Measurements from ENCODE around the gene INSM1.

Gene INSM1

GRCh38 chr20:20411402-20411801 is 43.5 kb downstream of the INSM1 start:
- TF ChIP-seq CTCF (IDR thresholded peaks at IDR 0.05; ENCODE audit: low read length, missing control alignments), result no peak
- no peak for DNase-seq (ENCODE audit: low read depth)
- H3K4me3 ChIP-seq (replicated peaks; ENCODE audit: low read depth, low read length), result no peak overlapping the region

- TF ChIP-seq CTCF (IDR thresholded peaks at IDR 0.05; ENCODE audit: low read length, missing control alignments), result no peak
- no peak overlapping the region for H3K4me3 ChIP-seq (replicated peaks; ENCODE audit: low read depth, low read length)
- no peak for DNase-seq (ENCODE audit: low read depth)
Measured at GRCh38 chr20:20411836-20412235, 43.9 kb downstream of the INSM1 start.

- TF ChIP-seq CTCF (IDR thresholded peaks at IDR 0.05; ENCODE audit: low read length, missing control alignments), result no peak
- no peak for DNase-seq (ENCODE audit: low read depth)
Measured at GRCh38 chr20:20412750-20413149, 44.8 kb downstream of the INSM1 start.

GRCh38 chr20:20413810-20414281 is 45.9 kb downstream of the INSM1 start:
- no peak overlapping the region for H3K4me3 ChIP-seq (replicated peaks; ENCODE audit: low read depth, low read length)
- DNase-seq (ENCODE audit: low read depth), result no peak
- TF ChIP-seq CTCF (IDR thresholded peaks at IDR 0.05; ENCODE audit: low read length, missing control alignments), result no peak

More at GRCh38 chr20:20412750-20413149, 44.8 kb downstream of the INSM1 start:
- no peak overlapping the region for H3K4me3 ChIP-seq (replicated peaks; ENCODE audit: low read depth, low read length)

GRCh38 chr20:20414640-20415220 is 46.8 kb downstream of the INSM1 start:
- TF ChIP-seq CTCF (IDR thresholded peaks at IDR 0.05; ENCODE audit: low read length, missing control alignments), result no peak
- no peak overlapping the region for H3K4me3 ChIP-seq (replicated peaks; ENCODE audit: low read depth, low read length)
- DNase-seq (ENCODE audit: low read depth), result no peak

- no peak for DNase-seq (ENCODE audit: low read depth)
- no peak for TF ChIP-seq CTCF (IDR thresholded peaks at IDR 0.05; ENCODE audit: low read length, missing control alignments)
- H3K4me3 ChIP-seq (replicated peaks; ENCODE audit: low read depth, low read length), result no peak overlapping the region
Measured at GRCh38 chr20:20415321-20415720, 47.4 kb downstream of the INSM1 start.
